Kasumi-1 (cell line): ENCODE measurements around the gene CENPX.

ENCODE experiments used
- DNase-seq, 2 experiments: peaks; one replicate each; lab custom pipeline; 2025; lab: John Stamatoyannopoulos, UW

Gene CENPX

DNA sequence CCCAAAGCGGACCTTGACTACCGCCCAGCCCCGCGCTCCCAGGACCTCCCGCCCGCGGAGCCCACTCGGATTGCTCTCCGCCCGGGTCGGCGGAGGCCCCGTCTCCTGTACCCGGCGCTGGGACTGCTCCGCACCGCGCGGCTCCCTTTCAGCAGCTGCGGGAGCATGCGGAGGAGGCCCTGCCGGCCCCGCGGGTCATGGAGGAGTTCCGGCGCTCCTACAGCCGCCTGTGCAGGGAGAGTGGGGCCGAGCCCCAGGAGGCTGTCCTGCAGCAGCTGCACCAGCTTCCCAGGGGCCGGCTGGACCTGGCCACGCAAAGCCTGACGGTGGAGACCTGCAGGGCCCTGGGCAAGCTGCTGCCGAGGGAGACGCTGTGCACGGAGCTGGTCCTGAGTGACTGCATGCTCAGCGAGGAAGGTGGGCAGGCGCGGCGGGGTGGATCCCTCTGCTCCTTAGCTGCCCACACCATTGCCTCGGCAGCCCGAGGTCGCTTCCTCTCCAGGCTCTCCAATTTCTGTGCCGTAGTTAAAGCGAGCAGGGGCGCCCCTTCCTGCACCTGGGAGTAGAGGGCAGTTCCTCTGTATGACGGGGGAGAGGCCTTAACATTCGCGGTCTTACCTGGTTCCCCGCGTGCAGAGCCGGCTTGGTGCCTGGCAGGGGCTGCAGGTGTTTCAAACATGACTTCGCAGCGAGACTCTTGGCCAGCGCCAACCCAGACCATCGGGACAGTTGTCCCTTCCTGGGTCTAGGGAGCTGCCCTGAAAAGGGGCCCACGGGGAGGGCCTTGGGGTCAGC, 966 bp upstream of the CENPX start:
- peak; percentile 48 to 52 for DNase-seq

DNA sequence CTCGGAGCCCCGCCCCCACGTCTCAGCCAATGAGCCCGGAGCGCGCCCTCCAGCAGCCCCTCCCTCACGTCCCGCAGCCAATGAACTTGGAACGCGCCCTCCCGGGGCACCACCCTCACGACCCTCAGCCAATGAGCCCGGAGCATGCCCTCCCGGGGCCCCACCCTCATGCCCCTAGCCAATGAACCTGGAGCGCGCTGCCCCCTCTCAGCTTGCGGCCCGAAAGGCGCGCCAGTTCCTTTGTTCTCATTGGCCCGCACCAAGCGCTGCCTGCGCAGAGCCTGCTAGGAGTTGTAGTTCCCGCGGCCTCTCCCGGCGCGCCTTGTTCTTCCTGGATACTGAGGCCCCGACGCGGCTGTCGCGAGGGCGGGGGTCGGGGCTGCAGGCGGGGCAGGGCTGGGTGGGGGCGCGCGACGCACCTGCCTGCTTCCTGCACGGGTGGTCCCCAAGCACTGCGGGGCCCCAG, 336 bp upstream of the CENPX start, which contains the start of gene LRRC45:
LRRC45 (plus strand) TSS at position 325 of the 466 bp plus-strand sequence. CDS start 339 bp downstream, outside the sequence.
- DNase-seq: peak; percentile 100

DNA sequence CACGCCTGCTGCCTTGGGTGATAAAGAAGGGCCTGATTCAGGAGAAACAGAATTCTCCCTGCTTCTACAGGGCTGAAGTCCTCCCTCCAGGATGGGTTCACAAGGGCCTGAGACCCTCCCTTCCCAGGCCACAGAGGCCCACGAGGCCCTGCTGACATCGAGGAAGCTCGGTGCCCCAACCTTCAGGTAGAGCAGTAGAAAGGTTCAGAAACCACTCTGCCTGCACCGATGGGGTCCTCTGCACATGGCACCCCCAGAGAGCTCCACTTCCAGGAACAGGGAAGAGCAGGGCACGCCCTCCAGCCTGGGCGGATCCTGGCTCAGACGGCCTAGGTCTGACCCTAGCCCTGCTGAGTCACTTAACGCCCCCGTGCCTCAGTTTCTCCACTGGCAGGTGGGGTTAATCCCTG, 773 bp downstream of the CENPX start:
- DNase-seq: peak in 1 of 2 experiments; percentile 37

DNA sequence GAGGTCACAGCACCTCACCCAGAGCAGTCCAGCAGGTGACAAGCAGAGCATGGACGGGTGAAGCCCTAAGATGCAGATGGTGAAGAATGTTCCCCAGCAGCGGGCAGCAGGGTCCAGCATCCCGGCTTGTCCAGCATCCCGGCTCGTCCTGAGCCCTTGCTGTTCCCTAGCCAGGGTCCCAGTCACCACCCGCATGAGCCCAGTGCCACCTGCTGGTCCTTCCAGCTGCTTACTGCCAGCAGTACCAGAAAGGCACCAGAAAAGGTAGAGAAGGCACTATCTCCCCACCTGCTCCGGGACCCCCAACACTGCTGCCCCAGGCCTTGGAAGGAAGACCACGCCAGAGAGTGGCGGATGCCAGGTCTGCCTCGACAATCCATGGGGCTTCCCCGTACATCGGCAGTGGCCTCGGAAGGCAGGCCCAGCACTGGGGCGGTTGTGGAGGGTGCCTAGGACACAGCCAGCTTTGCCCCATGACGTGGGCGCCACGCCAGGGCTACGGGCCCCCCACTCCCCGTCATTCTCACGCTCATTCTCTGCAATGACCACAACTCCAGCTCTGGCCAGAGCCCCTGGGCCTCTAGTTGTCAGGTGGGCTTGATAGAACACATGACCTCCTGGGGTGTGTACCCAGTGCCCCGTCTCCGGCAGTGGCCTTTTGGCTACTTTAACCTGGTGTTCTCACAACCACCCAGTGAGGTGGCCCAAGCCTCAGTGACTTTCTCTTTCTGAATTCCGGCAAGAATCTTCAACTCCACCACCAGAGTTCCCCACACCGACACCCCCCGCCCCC, 1.4 kb downstream of the CENPX start:
- DNase-seq: peak; percentile 74 to 76

DNA sequence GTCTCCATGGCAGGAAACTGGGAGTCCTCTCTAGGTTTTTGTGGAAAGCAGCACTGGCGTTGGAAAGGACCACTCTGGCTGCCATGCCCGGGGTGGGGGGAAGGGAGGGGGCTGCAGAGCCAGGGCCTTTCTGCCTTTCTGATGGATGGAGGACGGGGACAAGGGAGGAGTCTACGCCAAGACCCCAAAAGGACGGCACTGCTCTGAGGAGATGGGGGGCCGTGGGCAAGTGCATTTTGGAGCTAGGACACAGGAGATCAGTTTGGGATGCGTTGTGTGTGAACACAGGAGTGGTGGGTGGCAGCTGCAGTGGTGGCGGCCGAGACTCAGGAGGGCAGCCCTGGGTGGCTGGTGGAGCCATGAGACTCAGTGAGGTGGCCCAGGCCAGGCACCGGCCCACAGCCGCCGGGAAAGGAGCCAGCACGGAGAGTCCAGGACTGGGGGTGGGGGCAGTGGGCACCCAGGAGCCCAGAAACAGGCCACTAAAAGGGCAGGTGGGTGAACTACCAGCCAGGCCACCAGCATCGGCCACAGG, 2.0 kb downstream of the CENPX start:
- no peak for DNase-seq

DNA sequence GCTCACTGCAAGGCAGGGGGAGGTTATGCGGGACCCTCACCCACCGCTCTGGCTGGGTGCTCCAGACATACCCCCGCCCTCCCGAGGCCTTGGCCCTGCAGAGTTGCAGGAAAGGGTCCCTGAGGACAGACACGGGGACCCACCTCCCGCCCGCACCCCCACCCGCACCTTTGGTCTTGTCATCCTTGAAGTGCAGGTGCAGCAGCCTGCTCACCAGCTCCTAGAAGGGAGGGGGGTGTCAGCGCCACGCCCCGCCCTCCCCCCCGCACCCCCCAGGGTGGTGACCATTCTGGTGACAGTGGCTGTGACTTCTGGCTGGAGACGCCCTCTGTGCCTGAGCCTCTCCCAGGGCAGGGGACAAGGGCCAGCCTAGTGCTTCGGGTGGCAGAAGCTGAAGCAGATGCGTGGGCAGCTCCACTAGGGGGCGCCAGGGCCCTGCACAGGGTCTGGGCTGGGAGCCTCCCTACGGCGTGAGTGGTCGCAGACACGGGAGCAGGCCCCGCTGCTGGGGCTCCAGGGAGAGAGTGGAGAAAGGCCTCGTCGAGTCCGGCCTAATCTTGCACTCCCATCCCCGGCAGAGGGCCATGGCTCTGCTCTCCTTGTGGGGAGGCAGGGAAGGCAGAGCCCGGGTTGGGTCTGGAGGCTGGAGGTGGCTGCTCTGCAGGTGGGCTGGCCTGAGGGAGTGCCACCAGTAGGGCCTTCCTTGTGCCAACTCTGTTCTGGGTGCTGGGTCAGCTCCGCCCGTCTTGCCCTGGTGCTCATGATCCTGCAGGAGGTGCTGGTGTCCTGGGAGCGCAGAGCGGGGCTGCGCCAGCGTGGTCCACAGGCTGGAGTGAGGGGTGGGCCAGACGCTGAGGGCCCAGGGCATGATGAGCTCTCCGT, 2.7 kb downstream of the CENPX start:
- DNase-seq: peak; percentile 65 to 75

DNA sequence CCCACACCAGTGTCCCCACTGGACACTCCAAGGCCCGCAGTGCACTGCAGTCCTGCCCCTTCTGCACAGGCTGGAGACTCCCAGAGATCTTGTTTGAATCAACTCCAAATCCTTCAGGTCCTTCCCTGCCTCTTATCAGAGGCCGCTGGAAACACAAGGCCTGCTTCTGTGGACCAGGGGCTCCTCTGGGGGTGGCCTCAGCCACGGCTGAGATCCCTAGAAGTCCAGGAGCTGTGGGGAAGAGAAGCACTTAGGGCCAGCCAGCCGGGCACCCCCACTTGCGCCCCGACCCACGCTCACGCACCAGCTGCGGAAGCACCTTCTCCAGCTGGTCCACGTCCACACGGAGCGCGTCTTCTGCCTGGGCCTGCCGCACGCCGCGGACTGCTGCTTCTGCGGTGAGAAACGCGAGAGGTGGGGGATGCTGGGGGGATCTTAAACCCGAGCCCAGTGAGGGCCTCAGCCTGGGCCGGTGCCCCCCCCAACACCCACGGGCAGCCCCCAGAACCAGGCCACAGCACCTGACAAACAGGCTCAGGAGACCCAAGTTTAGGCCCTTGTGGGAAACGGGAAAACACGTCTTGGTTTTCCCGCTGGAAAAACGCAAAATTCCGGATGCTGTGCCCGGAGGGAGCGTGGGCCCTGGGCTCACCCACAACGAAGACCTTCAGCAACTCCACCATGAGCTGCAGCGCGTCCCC, 3.5 kb downstream of the CENPX start:
- DNase-seq: no peak

DNA sequence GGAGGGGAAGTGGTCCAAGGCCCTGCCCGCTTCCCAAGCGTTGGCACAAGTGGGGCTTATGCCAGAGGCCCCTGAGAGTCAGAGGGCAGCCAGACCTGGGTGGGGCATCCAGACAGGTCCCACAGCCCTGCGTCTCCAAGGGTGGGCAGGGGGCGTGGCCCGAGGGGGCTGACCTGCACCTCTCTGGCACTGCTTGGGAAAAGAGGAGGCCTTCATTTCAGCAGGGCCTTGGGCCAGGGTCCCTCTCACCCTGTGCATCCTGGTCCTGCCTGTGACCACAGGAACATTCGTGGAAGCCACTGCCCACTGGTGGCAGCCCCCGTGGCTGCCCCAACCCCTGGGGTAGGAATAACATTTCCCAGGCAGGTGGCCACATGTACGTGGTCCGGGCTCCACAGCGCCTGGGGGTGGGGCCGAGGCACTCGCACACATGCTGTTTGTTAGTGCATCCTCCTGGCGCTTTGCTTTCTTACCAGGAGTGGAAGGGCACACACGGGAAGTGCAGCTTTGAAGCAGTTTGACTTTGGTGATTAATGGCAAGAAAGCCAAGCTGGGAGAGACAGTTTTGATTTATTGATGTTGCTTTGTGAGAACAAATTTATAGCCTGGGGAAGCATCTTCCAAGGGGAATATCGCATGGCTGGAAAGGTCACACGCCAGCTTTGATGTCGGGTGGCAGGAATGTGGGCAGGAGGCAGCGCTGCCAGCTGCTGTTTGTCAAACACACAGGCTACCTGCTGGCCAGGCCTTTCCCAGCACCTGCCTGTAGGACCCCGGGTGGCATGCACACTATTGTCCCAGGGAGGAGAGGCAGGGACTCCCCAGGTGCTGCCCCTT, 4.3 kb downstream of the CENPX start:
- no peak for DNase-seq

DNA sequence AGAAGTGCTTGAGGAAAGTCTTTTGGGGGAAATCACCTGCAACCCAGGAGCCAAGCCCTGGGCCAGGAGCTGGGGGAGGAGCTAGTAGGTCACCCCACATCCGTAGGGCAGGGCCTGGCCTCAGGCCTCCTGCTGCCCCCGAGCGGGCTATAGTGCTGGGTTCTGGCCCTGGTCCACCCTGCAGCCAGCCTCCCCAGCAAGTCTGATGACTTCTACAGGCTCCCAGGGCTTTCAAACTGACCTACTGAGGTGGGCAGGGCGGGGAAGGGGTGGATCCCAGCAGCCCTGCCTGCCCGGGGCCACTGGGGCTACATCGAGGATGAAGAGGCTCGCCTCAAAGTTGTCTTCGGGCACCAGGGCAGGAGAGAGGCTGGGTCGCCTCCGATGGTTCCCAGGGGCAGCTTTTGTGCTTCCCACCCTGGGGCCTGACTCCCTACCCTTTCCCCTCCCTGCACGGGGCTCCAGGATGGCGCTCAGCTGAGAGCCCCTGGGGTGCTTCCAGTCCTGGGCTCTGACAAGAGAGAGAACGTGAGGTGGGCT, 5.0 kb downstream of the CENPX start:
- no peak for DNase-seq

DNA sequence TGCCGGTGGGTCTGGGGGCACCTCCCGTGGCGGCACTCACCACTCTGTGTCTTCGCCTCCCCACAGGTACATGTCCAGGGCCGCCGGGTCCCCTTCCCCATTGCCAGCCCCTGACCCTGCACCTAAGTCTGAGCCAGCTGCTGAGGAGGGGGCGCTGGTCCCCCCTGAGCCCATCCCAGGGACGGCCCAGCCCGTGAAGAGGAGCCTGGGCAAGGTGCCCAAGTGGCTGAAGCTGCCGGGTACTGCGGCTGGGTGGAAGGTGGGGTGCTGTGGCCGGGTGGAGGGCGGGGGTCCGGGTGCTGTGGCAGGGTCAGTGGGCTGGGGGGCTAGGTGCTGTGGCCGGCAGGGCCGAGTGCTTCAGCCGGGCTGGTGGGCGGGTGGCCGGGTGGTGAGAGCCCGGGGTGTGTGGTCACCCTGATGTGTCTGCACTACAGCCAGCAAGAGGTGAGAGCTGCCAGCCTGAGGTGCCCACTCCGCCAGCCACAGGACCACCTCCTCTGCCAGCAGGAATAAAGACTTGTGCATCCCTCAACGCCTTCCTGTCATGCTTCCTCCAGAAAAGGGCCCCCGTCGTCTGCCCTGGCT, 5.7 kb downstream of the CENPX start:
- DNase-seq: no peak

DNA sequence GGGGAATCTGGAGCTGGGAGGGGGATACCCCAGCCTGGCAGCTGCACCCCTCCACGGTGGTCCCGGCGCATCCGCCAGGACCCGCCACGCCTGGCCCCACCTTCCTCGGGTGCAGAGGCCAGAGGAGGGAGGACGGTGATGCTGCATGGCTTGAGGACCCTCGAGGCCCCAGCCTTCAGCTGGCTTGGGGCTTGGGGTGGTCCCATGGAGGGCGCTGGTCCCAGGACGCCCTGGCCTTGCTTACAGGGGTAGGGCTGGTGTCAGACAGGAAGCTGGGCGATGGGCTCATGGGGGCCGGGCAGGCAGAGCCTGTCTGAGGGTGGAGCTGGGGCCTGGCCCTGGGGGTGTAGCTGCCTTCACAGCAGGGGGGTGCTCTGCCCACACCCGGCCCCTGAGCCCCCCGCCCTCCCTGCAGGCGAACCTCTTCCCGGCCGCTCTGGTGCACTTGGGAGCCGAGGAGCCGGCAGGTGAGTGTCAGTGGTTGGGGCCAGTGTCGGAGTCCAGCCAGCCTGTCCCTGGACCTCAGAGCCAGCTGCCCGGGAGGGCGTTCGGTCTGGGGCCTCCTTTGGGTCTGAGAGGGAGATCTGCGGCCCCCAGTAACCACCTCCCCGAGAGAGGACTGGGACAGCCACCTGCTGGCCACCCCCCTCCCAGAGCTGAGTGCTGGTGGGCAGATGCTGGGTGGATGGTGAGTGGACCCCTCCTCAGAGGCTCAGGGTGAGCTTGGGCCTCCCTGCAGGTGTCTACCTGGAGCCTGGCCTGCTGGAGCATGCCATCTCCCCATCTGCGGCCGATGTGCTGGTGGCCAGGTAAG, 6.4 kb downstream of the CENPX start:
- DNase-seq: no peak

DNA sequence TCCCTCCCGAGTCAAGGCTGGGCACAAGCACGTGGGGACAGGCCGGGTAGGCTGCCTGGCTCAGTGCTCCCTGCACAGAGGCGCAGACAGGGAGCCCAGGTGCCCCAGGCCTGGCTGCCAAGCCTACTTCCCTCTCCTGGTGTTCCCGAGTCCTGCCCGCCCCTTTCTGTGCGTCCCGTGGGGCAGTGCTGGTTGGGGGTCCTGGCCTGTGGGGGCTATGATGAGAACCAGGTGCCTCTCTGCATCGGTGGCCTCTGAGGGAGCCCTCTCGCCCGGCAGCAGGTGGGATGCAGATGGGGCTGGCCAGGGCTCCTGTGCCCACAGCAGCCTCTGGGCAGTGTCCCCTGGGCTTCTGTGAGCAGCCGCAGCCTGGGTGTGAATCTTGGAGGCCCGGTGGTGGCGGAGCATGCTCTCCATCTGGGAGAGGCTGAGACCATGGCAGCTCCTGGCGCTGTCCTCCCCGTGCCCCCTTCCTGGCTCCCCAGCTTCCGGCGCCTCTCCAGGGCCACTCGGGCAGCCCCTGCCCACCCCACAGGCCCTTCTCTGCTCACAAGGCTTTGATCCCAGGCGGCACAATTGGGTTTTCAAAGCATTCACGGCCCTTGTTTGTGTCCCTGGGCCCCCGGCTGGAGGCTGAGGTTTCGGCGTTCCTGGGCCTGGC, 7.2 kb downstream of the CENPX start:
- no peak for DNase-seq

DNA sequence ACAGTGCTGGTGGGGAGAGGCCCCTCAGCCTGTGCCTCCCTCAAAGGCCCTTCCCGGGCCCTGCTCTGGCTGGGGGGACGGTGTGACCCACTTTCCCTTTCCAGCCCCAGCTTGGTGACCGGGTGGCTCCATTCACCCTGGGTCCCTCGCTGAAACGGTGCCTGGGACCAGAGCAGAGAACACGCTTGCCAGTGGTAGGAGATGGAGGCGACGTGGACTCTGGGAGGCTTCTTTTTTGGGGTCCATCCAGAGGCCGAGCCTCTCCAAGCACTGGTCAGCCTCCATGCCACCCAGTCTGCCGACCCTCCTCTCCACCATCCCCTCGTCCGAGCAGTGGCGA, 7.7 kb downstream of the CENPX start:
- DNase-seq: no peak

DNA sequence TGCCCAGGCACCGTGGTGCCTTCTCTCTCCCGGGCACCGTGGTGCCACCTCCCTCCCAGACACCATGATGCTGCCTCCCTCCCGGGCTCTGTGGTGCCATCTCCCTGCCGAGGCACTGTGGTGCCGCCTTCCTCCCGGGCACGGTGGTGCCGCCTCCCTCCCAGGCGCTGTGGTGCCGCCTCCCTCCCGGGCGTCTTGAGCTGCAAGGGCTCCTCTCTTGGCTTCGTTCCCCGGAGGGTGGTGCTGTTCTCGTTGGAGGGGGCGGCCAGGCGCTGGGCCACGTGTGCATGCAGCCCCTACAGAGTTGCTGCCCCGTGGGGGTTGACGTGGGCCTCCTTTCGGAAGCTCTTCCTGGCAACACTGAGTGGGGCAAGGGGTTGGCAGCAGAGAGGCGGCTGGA, 8.2 kb downstream of the CENPX start:
- no peak for DNase-seq

DNA sequence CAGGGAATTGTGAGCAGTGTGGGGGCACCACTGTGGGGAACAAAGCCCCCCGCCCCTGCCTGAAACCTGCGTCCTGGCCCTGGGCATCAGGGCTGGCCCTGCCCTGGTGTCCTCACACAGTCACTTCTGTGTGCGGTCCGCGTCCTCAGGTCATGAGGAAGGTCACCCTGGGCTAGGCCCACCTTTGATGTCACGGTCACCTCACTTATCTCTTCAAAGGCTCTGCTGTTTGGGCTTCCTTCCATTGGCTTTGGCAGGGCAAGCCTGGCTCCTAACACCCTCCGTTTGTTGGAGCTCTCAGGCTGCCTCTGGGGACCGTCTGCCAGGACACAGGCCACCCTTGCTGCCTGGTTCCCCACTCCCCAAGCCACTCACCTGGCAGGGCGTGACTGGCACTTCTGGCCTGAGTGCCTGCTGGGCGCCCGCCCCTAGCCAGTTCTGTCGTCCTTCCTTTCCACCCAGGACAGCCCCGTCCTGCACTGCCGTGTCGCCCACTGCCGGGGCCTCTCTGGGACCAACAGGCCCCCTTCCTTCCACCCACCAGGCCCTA, 8.8 kb downstream of the CENPX start:
- DNase-seq: no peak

DNA sequence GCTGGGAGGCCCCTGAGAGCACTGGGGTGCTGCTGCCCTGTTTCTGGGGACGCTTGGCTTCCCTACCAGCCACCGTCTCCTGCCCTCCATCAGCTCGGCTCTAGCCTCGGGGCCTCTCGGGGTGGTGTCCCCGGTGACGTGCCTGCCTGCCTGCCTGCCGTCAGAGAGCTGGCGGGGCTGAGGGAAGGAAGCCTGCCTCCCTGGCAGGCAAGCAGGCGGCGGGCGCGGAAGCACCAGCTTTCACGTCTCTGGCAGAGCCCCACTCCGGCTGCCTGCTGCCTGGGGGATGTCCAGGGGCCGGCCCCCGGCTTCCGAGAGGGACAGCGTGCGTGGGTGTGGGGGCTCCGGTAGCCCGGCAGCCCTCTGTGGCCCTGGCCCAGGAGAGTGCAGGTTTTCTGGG, 9.3 kb downstream of the CENPX start:
- no peak for DNase-seq

DNA sequence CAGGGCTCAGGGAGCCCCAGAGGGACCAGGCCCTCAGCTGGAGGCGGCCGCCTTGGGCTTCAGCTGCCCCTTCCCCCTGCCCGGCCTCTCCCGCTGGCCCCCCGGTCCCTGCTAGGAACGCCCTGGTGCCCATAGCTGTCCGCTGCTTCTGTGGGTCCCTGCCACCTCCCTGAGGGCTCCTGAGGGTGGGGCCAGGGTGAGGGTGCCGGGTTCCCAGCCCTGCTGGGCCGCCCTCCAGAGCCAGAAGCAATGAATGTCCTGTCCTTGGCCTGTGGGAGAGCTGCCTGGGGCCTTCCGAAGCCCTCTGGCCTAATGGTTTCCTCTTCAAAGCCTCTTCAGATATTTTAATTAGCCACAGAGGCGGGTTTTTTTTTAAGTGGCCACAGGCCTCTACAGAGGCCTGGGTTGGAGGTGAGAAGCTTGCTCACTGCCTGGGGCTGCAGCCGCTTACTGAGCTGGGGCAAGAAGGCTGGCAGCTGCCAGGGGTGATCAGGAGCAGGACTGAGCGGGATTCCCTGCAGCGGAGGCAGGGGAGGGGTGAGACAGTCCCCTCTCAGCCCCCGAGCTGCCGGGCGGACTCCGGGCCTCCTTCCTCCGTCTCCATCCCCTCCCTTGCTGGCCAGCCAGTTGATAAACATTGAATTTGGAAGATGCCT, 9.9 kb downstream of the CENPX start:
- no peak for DNase-seq

DNA sequence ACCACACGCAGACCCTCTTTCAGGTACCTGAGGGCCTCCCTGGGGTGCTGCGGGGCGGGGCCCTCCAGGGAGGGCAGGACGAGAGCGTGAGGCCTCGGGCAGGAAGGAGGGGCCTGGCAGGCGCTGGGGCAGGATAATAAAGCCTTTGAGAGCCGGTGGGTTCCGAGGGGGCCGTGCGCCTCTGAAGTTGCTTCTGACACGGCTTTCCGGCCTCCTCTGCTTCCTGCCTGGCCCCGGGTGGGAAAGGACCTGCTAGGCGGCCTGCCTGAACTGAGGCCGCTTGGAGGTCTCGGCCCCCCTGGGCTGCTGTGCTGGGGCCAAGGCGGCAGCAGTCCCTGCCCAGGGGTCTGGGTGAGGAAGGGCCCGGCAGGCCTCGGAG, 10.4 kb downstream of the CENPX start:
- DNase-seq: no peak
